NT2/D1 (cell line): ENCODE results near the gene ARHGAP12.
"Not testable (repeated sequence)": the region's sequence is repeated elsewhere in the genome, so short reads cannot be mapped to it uniquely, and the experiment has no call there.

Experiments used
- DNase-seq: peaks from one replicate; pipeline ENCODE4 v3.0.0-alpha.2; 2011; ENCODE audit warnings: low read depth, low spot score
- H3K27me3 ChIP-seq: 2 replicates; pipeline ENCODE4 v1.6.0; 2011; ENCODE audit warnings: mild to moderate bottlenecking; ENCODE audit not compliant: insufficient read length, insufficient read depth
- H3K36me3 ChIP-seq: 2 replicates; pipeline ENCODE4 v1.6.1; 2011; ENCODE audit warnings: mild to moderate bottlenecking, low read length, mixed read lengths; ENCODE audit not compliant: insufficient read depth, insufficient read length
- H3K4me1 ChIP-seq: 2 replicates; pipeline ENCODE4 v1.5.1; 2011; ENCODE audit not compliant: insufficient read depth, insufficient read length
- H3K4me3 ChIP-seq: 2 replicates; pipeline ENCODE4 v1.5.1; 2011; ENCODE audit warnings: low read depth; ENCODE audit not compliant: insufficient read length
- H3K9ac ChIP-seq: 2 replicates; pipeline ENCODE4 v1.6.0; 2011; ENCODE audit warnings: low read depth; ENCODE audit not compliant: insufficient read length
- H3K9me3 ChIP-seq: 2 replicates; pipeline ENCODE4 v1.5.1; 2011; ENCODE audit warnings: mild to moderate bottlenecking, low read length; ENCODE audit not compliant: insufficient read depth
- SUZ12 ChIP-seq: IDR thresholded peaks from 2 replicates; pipeline ENCODE4 v1.6.1; 2011; ENCODE audit not compliant: insufficient read length, insufficient read depth; ENCODE audit errors: extremely low read depth
- YY1 ChIP-seq: IDR thresholded peaks from 2 replicates; pipeline ENCODE4 v1.6.1; 2011; ENCODE audit not compliant: insufficient read length, insufficient read depth
- ZNF274 ChIP-seq: IDR thresholded peaks from 2 replicates; pipeline ENCODE4 v1.6.1; 2011; ENCODE audit warnings: mild to moderate bottlenecking, low read depth, low read length

The ARHGAP12 gene, protein sequence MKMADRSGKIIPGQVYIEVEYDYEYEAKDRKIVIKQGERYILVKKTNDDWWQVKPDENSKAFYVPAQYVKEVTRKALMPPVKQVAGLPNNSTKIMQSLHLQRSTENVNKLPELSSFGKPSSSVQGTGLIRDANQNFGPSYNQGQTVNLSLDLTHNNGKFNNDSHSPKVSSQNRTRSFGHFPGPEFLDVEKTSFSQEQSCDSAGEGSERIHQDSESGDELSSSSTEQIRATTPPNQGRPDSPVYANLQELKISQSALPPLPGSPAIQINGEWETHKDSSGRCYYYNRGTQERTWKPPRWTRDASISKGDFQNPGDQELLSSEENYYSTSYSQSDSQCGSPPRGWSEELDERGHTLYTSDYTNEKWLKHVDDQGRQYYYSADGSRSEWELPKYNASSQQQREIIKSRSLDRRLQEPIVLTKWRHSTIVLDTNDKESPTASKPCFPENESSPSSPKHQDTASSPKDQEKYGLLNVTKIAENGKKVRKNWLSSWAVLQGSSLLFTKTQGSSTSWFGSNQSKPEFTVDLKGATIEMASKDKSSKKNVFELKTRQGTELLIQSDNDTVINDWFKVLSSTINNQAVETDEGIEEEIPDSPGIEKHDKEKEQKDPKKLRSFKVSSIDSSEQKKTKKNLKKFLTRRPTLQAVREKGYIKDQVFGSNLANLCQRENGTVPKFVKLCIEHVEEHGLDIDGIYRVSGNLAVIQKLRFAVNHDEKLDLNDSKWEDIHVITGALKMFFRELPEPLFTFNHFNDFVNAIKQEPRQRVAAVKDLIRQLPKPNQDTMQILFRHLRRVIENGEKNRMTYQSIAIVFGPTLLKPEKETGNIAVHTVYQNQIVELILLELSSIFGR

DNA sequence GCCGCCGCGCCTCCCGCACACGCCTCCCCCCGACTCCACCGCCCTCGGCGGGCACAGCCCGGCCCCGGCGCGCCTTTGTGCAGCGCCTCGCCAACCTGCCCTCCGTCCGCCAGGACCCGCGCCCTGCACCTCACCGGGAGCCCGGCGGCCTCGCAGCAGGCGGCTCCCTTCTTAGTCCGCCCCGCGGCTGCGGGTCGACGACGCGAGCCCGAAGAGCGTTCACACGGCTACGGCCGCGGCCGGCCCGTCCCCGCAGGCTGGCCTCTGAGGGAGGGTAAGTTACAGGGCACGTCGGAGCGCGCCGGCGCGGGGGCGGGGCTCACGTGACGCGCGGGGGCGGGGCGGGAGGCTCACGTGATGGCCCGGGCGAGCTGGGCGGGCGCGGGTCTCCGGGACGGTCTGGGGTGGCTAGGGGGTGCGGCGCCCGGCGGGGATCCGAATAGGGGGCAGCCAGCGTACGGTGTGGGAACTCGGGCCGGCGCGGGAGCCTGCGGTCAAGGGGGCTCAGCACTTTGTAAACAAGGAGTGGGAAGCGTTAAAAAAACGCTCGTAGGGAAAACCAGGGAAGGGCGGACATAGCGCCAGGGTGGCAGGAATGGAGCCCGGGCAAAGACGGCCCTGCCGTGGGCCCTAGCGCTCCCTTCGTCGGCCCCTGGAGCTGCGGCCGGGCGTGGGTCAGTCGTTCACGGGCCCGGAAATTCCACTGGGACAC, at the start of gene ARHGAP12:
Gene ARHGAP12, minus strand, starts transcription at position 283 of the 712 bp plus-strand sequence. CDS start 19,976 bp downstream, outside the sequence.
- Histone ChIP-seq H3K36me3 (no peaks in the 10 kb centered on the region), H3K4me1 (no peaks in the 10 kb centered on the region), H3K9ac (peak within 1 kb of the TSS; percentile 95), H3K27me3 (no peaks in the 10 kb centered on the region), H3K9me3 (no peaks in the 10 kb centered on the region), H3K4me3 (peak within 1 kb of the TSS; percentile 78)
- peak; percentile 54 for DNase-seq
- TF ChIP-seq ZNF274 = no peak
- no peak for TF ChIP-seq SUZ12
- no peak for TF ChIP-seq YY1

DNA sequence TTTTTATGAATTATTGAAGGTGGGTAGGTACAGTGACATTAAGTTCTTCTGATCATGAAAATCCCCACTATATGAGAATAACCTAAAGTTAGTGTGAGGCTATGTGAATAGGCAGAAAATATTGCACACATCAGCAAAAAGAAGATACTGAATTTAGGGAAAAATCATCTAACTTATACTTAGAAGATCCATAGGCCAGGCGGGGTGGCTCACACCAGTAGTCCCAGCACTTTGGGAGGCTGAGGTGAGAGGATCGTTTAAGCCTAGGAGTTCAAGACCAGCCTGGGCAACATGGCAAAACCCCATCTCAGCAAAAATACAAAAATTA, 49.5 kb upstream of the ARHGAP12 start:
- no peak for DNase-seq
- Histone ChIP-seq H3K9ac (no peak overlapping the region), H3K4me3 (no peak overlapping the region), H3K9me3 (0 out of 2 replicates have a peak, but pooled peaks cover 7% of the 10 kb centered on the region), H3K27me3 (no peaks in the 10 kb centered on the region), H3K4me1 (no peaks in the 10 kb centered on the region), H3K36me3 (no peaks in the 10 kb centered on the region)
- TF ChIP-seq ZNF274 (no peak), YY1 (no peak), SUZ12 (no peak)

DNA sequence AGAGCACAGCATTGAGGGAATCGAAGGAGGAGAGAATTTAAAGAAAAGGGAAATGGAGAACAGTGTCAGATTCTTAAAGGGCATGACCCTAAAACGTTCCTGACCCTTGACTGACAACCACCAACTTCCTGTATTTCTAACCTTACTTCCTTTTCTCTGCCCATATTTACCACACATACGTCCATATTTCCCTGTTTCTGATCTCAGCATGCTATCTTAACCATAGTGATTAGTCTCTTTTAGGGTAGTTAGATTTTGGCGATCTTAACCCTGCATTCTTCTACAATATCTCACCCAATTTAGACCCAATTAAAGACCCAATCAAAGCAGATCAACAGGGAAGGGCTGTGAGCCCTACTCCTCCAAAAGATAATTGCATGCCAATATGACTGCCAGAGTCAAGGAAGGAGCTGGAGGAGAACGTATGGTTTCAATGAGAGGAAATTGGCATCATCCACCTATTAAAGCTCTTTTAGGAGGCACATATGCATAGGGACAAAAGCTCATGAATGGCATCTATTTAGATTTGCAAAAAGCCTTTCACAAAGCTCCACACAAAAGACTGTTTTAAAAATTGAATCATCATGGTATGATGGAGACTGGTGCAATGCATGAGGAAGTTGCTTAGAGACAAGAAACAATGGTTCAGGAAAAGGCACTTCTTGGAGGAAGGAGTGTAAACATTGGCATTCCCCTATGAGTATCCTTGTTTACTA, 49.0 kb upstream of the ARHGAP12 start:
- Histone ChIP-seq H3K36me3 (no peaks in the 10 kb centered on the region), H3K9me3 (0 out of 2 replicates have a peak, but pooled peaks cover 7% of the 10 kb centered on the region), H3K9ac (no peak overlapping the region), H3K27me3 (no peaks in the 10 kb centered on the region), H3K4me1 (no peaks in the 10 kb centered on the region), H3K4me3 (no peak overlapping the region)
- no peak for TF ChIP-seq YY1
- no peak for TF ChIP-seq ZNF274
- no peak for TF ChIP-seq SUZ12
- no peak for DNase-seq

DNA sequence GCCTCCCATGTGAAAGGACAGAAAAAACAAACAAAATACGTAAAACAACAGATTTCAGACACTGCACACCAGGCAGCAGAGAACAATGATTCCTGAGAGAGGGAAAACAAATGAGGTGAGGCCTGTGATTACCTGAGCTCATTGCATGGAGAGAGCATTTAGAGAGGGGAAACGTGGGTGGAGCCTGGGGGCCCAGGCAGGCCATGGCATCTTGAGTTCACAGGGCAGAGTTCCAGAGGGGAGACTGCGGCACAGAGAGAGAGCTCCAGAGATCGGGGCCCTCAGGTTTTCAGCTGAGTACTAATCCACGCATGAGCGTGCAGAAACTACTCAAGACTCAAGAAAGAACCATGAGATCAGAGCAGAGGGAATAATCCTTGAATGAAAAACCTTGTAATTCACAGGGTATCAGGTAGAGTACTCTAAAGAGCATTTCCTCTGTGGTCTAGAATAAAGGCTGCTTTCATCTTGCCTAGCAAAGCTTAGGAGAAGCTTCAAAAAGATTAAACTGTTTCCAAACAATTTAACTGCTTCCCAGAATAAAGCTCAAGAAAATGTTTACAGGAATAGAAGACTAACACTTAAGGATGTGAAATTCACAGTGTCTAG, 46.6 kb upstream of the ARHGAP12 start:
- TF ChIP-seq ZNF274 = no peak
- TF ChIP-seq YY1 = no peak
- H3K9ac ChIP-seq = no peak overlapping the region
- H3K4me3 ChIP-seq = no peak overlapping the region
- H3K4me1 ChIP-seq = no peaks in the 10 kb centered on the region
- no peak for DNase-seq
- no peaks in the 10 kb centered on the region for H3K27me3 ChIP-seq
- H3K9me3 ChIP-seq = 0 out of 2 replicates have a peak, but pooled peaks cover 7% of the 10 kb centered on the region
- H3K36me3 ChIP-seq = no peaks in the 10 kb centered on the region

DNA sequence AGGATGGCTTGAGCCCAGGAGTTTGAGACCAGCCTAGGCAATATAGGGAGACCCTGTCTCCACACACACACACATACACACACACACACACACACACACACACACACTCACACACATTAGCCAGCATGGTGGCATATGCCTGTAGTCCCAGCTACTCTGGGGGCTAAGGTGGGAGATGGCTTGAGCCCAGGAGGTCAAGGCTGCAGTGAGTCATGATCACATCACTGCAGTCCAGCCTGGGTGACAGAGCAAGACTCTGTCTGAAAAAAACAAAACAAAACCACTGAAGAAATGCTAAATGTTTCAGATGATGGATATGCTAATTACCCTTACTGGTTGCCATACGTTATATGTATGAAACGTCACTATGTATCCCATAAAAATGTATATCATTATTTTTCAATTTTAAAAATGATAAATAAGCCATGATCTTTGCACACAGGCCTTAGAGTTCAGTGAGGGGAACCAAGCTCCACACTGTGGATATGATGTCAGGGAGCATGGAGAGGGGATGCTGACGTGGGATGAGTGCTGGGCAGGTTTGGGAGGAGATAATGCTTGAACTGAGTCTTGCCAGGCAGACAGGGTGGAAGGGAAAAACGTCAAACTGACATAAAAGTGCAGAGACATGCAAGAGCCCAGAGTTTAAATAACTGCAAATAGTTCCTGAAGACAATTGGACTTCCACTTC, 45.9 kb upstream of the ARHGAP12 start:
- no peaks in the 10 kb centered on the region for H3K27me3 ChIP-seq
- H3K36me3 ChIP-seq = no peaks in the 10 kb centered on the region
- no peak overlapping the region for H3K9ac ChIP-seq
- no peaks in the 10 kb centered on the region for H3K4me1 ChIP-seq
- TF ChIP-seq SUZ12 (no peak), ZNF274 (no peak), YY1 (no peak)
- no peak overlapping the region for H3K4me3 ChIP-seq
- 0 out of 2 replicates have a peak, but pooled peaks cover under 1% of the 10 kb centered on the region for H3K9me3 ChIP-seq
- no peak for DNase-seq

DNA sequence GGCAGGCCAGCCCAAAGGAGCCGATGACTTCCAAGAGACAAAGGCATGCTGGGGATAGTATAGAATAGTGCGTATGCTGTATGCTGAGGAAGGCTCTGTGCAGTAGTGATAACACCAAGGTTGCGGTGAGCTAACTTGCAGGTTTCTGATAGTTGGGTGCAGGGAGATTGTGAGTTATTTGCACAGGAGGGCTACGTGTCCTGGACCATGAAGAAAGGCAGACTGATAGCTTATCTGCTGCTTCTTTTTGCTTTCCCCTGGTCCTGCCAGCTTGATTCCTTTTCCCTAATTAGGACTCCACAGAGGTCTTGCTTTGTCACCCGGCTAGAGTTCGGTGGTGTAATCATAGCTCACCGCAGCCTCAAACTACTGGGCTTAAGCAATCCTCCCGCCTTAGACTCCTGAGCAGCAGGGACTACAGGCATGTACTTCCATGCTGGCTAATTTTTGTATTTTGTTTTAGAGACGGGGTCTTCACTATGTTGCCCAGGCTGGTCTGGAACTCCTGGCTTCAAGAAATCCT, 43.9 kb upstream of the ARHGAP12 start:
- no peak overlapping the region for H3K9ac ChIP-seq
- no peak overlapping the region for H3K4me3 ChIP-seq
- H3K4me1 ChIP-seq = no peaks in the 10 kb centered on the region
- no peaks in the 10 kb centered on the region for H3K9me3 ChIP-seq
- no peak for TF ChIP-seq ZNF274
- no peak for TF ChIP-seq YY1
- no peak for TF ChIP-seq SUZ12
- H3K36me3 ChIP-seq = no peaks in the 10 kb centered on the region
- no peak for DNase-seq
- no peaks in the 10 kb centered on the region for H3K27me3 ChIP-seq

DNA sequence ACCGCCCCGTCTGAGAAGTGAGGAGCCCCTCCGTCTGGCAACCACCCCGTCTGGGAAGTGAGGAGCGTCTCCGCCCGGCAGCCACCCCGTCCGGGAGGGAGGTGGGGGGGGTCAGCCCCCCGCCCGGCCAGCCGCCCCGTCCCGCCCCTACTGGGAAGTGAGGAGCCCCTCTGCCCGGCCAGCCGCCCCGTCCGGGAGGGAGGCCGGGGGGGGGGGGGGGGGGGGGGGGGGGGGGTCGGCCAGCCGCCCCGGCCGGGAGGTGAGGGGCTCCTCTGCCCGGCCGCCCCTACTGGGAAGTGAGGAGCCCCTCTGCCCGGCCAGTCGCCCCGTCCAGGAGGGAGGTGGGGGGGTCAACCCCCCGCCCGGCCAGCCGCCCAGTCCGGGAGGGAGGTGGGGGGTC, 41.2 kb upstream of the ARHGAP12 start:
- not testable (repeated sequence) for H3K27me3 ChIP-seq, H3K4me3 ChIP-seq, DNase-seq, H3K36me3 ChIP-seq, H3K9ac ChIP-seq, H3K4me1 ChIP-seq, H3K9me3 ChIP-seq
